GM18867 (cell line): Measurements from ENCODE around the gene CKAP4.

ENCODE experiments used
- ATAC-seq: cut with Tn5 transposase; IDR thresholded peaks from one replicate; pipeline ENCODE4 v1.9.1; 2021; ENCODE audit warnings: mild to moderate bottlenecking, moderate library complexity; ENCODE audit not compliant: unreplicated experiment

Gene CKAP4

DNA sequence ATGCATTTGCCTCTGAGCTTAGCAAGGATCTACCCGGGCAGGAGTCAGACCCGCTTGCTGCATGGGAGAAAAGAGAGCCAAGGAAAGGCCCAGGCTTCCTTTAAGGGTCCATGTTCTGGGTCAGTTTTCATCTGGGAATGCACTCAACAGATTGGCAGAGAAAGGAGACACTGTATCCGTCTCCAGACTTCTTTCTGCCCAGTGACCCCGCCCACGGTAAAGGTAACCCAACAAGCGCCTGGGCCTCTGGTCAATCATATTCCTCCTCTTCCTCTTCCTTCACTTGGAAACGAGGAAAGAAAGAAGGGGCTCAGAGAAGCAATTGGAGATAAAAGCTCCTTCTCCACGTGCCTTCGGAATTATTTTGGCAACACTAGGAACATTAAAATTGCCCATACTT lies 27.6 kb upstream of the CKAP4 start:
- ATAC-seq, result no peak

DNA sequence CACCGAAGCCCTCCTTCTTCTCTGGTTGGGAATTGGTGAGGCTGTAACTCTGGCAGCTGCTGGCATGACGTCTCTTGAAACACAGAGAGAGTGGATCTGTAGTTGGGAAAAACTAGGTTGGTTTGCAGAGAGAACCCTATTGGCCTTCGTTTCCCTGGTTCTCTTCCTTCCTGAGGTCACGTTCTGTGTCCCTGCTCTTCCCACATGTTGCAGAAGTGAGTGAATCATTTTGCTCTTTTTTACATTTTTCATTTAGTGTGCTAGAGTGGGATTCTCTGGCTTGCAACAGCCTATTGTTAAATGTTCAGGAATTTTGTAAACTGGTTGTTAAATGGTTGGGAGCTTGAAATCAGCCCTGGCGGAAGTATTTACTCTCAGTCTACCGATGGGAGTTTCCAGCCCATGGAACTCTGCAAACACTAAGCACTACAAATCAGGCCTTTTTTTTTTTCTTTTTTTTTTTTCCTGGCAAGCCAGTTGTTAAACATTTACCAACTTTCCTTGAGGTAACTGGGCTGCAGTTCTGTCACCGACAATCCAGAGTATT lies 26.8 kb upstream of the CKAP4 start:
- ATAC-seq, result no peak

DNA sequence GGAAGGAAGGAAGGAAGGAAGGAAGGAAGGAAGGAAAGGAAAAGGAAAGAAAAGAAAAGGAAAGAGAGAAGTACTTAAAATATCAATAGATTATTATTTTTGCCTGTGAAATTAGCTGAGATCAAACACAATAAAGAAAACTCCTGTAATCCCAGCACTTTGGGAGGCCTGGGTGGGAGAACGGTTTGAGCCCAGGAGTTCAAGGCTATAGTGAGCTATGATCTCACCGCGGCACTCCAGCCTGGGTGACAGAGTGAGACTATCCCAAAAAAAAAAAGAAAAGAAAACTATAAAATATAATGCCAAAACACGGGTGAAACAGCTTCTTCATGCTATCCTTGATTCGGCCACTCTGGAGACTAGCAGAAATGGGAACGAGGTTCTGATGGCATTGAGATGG lies 26.2 kb upstream of the CKAP4 start:
- no peak for ATAC-seq

DNA sequence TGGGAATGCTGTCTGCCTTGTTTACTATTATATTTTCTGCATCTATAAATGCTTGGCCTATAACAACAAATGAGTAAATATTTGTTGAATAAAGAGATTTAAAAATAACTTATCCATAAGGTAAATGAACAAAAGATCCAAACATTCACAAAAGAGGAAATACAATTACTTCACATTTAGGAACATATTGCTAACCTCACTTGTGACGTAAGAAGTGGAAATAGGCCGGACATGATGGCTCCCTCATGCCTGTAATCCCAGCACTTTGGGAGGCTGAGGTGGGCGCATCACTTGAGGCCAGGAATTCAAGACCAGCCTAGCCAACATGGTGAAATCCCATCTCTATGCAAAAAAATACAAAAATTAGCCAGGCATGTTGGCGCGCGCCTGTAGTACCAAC lies 25.7 kb upstream of the CKAP4 start:
- ATAC-seq, result no peak

DNA sequence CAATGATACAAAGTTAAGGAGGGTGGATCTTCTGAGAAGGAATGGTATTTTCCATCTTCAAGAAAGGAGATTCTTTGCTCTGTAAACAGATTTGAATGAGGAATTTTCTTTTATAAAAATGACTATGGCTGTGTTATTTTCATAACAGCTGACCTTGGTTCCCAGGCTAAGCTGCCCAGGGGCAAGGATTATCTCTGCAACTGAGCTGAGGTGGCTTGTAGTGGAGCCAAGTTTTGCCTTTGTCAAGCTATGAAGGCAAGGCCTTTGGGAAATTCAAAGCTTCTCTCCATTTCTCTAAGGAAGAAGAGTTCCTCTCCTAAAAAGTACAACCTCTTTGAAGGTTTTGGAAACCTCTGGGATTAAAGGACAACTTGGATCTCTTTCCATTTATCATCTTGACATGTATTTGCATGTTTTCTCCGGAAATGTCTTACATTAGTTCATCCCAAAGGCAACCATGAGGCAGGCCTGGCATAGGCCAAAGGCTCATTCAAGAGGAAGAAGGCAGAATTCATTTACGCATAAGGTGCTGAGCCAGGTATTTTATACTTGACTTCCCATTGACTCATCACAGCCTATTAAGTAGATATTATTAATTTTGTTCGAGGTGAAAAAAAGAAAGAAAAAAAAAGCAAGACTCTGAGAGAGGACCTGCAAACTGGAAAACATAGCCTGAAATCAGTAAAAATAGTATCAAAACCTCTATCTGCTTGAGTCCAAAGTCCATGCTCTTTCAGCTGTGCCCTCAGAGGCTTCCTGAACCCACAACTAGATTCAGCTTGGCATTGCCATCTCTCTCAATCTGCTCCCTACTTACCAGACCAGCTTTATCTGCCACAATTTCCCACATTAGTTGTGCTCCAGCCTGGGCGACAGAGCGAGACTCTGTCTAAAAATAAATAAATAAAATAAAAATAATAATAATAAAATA lies 24.0 kb upstream of the CKAP4 start:
- ATAC-seq, result no peak

DNA sequence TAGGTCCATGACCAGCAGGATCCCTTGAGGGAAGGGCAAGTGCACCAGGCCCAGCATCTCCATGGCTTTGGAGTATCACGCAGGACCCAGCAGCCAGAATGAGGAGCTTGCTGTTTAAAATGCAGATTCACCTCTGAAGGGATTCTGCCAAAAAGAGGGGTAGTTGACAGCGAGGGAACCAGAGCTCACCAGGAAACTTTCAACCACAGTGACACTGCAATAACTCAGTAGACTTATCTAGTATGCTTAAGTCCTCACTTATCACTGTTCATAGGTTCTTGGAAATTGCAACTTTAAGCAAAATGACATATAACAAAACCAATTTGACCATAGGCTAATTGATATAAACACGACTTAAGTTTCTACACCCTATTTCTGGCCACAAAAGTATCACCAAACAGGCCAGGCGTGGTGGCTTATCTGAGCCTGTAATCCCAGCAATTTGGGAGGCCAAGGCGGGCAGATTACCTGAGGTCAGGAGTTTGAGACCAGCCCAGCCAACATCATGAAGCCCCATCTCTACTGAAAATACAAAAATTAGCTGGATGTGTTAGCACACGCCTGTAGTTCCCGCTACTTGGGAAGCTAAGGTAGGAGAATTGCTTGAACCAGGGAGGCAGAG lies 21.4 kb upstream of the CKAP4 start:
- ATAC-seq, result no peak

DNA sequence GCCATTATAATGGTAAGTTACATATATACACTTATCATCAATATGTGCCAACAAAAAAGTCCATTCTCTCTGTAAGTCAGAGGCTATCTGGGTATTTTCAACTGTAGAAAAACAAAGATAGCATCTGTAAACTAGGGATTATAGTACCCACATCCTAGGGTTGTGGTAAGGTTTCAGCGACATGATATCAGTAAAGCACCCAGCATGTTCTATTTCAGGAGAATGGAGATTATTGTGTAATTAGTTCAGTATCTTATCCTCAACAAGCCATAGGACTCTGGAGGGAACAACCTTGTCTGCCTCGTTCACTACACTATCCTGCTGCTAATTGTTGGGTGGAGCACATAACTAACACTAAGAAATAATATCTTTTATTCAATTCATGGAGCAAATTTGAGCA lies 19.7 kb upstream of the CKAP4 start:
- no peak for ATAC-seq

DNA sequence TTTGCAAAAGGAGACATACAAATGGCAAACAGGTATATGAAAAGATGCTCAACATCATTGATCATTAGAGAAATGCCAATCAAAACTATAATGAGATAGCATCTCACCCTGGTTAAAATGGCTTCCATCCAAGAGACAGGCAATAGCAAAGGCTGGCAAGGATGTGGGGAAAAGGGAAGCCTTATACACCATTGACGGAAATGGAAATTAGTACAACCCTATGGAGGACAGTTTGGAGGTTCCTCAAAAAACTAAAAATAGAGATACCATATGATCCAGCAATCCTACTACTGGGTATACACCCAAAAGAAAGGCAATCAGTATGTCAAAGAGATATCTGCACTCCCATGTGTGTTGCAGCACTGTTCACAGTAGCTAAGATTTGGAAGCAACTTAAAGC lies 17.3 kb upstream of the CKAP4 start:
- ATAC-seq, result no peak

DNA sequence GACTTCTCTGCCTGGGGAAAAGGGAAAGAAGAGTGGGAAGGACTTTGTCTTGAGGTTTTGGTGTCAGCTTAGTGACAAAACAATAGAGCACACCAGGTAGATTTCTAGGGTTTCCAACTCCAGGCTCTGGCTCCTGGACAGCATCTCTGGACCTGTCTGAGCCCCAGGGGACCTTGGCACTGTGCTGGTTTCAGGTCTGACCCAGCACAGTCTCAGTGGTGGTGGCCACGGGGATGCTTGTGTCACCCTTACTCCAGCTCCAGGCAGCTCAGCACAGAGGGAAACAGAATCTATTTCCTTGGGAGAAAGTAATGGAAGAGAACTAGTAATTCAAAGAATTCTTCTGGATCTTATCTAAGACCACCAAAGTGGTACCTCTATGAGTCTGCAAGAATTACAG lies 11.1 kb upstream of the CKAP4 start:
- no peak for ATAC-seq

DNA sequence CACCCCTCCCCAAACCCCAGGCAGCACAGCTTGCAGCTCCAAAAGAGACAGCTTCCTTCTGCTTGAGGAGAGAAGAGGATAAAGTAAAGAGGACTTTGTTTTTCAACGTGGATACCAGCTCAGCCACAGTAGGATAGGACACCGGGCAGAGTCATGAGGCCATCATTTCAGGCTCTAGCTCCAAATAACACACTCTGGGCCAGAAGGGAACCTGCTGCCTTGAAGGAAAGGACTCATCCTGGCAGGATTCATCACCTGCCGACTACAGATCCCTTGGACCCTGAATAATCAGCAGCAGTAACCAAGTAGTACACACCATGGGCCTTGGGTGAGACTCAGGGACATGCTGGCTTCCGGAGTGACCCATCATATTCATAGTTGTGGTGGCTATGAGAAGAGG lies 10.4 kb upstream of the CKAP4 start:
- ATAC-seq, result no peak

DNA sequence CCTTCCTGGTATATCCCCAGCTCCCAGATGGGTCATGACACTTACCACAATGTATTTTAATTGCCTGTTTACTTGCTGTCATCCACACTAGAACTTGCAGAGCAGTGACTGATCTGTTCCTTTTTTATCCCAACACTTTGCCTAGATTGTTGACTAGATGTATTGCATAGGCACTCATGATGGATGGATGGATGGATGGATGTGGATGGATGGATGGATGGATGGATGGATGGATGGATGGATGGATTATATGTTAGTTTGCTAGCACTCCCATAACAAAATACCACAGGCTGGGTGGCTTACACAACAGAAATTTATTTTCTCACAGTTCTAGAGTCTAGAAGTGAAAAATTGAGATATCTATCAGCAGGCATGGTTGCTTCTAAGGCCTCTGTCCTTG lies 8.7 kb upstream of the CKAP4 start:
- no peak for ATAC-seq

DNA sequence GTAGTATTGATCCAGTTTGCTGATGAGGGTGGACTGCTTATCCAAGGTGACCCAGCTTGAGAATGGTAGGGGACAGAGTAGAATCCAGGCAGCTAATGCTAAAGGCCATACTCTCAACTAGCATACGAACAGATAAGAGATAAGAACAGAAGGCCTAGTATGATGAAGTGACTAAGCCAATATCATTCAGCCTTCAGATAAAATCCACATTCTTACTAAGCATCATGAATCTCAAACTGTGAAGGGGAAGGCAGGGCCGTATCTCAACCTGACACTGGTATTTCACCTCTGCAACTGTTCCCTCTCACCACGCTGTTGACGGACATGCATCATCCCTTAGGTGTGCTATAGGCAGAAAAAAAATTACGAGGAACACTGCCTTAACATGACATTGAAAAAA lies 8.1 kb upstream of the CKAP4 start:
- ATAC-seq, result no peak

DNA sequence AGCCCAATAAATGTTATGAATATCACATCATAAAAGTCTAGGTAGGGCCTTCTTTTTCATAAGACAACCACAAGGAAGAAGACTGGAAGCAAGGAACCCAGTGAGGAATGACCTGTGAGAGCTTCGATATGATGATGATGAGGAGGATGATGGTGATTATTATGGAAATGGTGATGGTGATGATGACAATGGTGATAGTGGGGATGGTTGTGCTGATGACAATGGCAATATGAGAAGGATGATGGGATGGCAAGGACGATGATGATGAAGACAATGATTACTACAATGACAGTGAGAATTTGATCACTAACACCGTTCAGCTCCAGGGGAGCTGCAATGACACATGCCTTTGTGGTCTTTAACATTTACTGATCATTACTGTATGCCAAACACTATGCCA lies 7.7 kb upstream of the CKAP4 start:
- no peak for ATAC-seq

DNA sequence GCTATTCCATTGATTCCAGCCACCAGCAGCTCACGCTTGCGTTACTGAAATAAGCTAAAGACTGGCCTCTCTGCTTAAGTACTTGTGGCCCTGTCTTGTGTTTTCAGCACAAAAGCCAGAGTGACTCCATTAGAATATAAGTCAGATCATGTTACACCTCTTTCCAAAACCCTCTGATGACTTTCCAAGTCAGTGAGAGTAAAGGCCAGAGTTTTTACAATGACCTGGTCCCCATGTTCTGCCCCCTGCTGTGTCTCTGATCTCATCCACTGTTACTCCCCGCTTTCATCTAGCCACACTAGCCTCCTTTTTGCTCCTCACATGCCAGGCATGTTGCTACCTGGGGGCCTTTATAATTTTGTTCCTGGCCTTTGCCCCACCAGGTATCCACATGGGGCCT lies 6.9 kb upstream of the CKAP4 start:
- no peak for ATAC-seq

DNA sequence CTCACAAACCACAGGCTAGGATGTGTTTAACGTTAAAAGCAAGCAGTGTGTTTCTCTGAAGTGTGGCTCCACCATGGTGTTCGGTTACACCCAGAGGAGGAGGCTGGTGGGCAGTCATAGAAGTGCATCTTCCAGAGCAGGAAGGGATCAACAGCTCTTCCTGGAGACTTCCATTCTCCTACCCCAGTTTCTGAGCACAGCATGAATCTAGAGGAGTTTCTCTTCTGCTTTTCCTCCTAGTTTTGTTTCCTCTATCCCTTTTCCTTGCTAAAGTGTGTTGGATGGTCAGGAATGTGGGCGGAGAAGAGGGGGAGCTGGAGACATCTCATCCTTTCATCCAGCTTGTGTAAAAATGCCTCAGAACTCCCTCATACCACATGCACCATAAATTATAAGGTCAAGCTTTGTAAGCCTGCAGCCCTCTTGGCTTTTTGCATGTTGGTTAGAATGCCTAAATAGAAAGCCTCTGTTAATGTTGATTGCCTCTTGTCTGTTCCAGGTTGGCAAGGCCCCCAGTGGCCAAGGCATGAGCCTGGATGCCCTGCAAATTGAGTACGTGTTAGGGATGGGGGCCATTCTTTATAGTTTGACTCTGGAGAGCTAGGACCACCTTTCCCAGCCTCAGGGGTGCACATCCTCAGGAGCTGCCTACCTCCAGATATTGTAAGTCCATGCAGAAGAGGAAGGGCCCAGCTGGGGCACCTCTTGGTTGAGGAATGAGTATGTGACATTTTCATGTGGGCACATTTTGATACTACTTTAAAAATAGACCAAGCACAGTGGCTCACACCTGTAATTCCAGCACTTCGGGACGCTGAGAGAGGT lies 4.0 kb upstream of the CKAP4 start:
- ATAC-seq, result no peak

DNA sequence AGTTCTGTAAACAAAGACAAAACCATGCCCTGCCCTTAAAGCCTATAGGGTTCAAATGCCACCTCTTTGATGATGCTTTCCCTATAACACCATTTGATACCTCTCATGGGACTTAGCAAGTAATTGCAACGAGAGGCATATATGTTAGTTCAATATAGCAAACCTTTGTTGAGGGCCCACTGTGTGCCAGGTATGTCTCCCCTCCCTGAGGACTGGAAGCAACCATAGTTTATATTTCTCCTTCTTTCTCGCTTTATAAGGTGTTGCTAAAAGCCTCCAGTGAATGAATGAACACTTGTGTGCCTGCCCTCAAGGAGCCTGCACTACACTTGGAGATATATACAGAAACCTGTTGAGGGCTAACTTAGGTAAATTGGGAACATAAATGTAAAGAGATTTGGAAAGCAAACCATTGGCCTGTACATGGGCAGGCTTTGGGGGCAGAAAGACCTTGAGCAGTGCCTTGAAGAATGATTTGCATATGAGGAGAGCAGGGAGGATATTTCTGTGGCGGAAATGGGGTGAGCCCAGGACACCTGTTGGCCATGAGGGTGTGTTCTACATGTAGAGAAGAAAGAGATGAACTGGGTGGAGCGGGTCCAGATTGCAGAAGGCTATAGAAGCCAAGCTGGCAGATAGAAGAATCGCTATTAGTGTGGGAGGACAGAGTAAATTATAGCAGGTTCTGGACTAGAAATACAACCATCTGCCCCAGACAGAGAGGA lies 1.8 kb upstream of the CKAP4 start:
- peak; percentile 71 for ATAC-seq

DNA sequence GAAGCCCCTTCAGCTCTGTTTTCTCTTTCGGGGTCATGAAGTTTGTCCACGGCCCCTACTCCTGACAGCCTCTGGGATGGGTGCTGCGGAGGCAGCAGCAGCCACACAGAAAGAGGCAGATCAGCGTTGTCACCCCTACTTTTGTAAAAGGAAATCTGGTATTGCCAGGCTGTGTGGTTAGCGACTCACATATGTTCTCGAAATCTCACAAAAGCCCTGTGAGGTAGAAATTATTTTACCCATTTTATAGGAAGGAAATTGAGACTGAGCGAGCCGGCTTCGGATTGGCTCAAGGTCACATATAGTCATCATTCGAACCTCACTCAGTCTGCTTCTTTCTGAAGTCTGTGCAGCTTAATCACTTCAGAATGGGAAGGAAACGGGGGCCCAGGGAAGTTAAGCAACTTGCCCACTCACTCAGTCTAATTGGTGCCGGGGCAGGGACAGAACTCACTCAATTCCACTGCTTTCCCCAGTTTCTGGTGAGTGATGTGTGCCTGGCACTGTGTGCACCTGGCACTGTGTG lies 1.1 kb upstream of the CKAP4 start:
- no peak for ATAC-seq

DNA sequence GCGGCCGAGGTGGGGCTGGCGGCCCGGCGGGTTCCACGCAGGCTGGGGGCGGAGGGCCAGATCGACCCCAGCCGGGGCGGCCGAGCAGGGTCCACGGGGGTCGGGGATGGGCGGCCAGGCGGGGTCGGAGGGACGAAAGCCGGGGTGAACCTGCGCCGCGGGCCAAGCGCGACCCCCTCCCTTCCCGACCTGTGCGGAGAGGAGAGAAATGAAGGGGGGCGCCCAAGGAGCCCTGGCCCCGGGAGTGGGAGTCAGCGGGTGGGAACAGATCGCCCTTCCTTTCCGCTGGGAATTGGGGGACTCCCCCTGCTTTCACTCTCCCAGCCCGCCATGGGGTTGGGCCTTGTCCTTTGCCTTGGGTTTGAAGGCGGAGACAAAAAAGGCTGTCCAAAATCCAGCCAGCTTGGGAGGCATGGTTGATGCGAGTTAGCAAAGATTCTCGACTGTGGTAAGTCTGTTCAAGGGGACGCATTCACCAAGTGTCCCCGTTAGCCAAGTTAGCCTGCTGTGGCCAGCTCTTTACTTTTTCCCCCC lies 559 bp upstream of the CKAP4 start:
- ATAC-seq, result peak; percentile 15

DNA sequence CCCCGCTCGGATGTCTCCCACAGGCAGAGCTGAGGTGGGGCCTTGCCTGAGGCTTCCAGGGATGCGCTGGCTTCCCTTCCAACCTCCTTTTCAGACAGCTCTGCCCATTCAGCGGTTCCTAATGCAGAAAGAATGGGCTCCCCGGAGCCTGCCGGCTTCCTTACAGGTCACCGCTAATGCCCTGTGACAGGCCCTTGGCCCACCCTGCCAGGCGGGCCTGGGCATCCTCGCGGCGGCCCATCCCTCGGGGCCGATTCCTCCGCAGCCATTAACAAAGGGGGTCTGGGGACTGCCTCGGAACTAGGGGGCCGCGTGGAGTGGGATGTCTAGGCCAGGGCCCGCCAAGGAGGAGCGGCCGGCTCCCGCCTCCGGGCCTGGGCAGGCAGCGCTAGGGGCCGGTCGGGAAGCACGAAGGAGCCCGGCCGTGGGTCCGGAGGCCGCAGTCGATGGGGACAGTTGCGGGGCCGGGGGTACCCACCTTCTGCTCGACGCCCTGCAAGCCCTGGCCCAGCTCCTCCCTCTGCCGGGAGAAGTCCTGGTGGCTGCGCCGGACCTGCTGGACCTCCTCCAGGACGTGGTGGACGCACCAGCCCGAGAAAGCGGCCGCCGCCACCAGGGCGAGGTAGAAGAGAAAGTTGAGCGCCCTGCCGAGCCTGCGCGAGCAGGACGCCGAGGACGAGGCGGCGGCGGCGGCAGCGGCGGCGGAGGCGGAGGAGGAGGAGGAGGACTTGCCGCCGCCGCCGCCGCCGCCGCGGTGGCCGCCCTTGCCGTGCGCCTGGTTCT lies 738 bp downstream of the CKAP4 start:
- ATAC-seq, result peak; percentile 38
